ENCODE data around the gene PLCL2.

GRCh38 chr3:16918683-16919025, 33.9 kb downstream of the PLCL2 start:
- TF ChIP-seq POLR2AphosphoS5 (IDR thresholded peaks at IDR 0.05; ENCODE audit: low read depth), result no peak
- TF ChIP-seq, protein P1, sequence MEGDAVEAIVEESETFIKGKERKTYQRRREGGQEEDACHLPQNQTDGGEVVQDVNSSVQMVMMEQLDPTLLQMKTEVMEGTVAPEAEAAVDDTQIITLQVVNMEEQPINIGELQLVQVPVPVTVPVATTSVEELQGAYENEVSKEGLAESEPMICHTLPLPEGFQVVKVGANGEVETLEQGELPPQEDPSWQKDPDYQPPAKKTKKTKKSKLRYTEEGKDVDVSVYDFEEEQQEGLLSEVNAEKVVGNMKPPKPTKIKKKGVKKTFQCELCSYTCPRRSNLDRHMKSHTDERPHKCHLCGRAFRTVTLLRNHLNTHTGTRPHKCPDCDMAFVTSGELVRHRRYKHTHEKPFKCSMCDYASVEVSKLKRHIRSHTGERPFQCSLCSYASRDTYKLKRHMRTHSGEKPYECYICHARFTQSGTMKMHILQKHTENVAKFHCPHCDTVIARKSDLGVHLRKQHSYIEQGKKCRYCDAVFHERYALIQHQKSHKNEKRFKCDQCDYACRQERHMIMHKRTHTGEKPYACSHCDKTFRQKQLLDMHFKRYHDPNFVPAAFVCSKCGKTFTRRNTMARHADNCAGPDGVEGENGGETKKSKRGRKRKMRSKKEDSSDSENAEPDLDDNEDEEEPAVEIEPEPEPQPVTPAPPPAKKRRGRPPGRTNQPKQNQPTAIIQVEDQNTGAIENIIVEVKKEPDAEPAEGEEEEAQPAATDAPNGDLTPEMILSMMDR (conservative IDR thresholded peaks at IDR 0.05; ENCODE audit: low read depth in 2 of 2), result no peak
- TF ChIP-seq EZH2phosphoT487 (IDR thresholded peaks at IDR 0.05; ENCODE audit: unreplicated experiment), result no peak
- TF ChIP-seq EZH2 (IDR thresholded peaks at IDR 0.05; ENCODE audit: low read depth, unreplicated experiment), result no peak

Measured in GM23338 (cell line).